IMR-90 (cell line): ENCODE results near the gene STAP1. TPM values are rescaled to one million over a fixed set of nuclear protein-coding genes. Genes with fewer than 3 reads are reported as not detected.

ENCODE experiments used
- ATAC-seq: fragments of 200-7000 bp; cut with Tn5 transposase; 2 replicates; pipeline ENCODE4 v1.9.1; 2020; ENCODE audit warnings: low read depth, mild to moderate bottlenecking, moderate library complexity
- BruUV-seq: library from RNA; stranded (reverse); fragments of 400-500 nt; replicated peaks from 2 replicates; lab custom pipeline; 2021; lab: Mats Ljungman, UMichigan
- CTCF ChIA-PET: fragments of 300-600 bp; formaldehyde crosslinking; extraction: SDS; loops from one replicate; lab custom pipeline; 2021; ENCODE audit warnings: antibody characterized with exemption; lab: Yijun Ruan, JAX
- POLR2A ChIA-PET: fragments of 300-600 bp; sonication (Branson Sonifier 250); formaldehyde crosslinking; loops from one replicate; lab custom pipeline; 2022; ENCODE audit warnings: antibody characterized with exemption; ENCODE audit not compliant: unreplicated experiment; lab: Charles Lee
- DNase-seq: peaks from one replicate; pipeline ENCODE4 v3.0.0; 2013
- H2AFZ ChIP-seq: replicated peaks from 2 replicates; pipeline ENCODE3; 2013; ENCODE audit warnings: low read length, mild to moderate bottlenecking; ENCODE audit not compliant: poor library complexity
- H2AK5ac ChIP-seq: 2 replicates; pipeline ENCODE4 v1.6.1; 2013; ENCODE audit warnings: low read depth, low read length, inconsistent platforms
- H2AK9ac ChIP-seq: replicated peaks from 2 replicates; pipeline ENCODE3; 2013; ENCODE audit warnings: mild to moderate bottlenecking, low read depth, low read length, moderate library complexity; ENCODE audit not compliant: poor library complexity
- H2BK120ac ChIP-seq: 2 replicates; pipeline ENCODE4 v1.6.1; 2013; ENCODE audit warnings: low read depth, low read length, inconsistent platforms
- H2BK15ac ChIP-seq: 3 replicates; pipeline ENCODE4 v1.6.1; 2013; ENCODE audit warnings: low read depth, low read length, inconsistent platforms
- H2BK20ac ChIP-seq: 2 replicates; pipeline ENCODE4 v1.6.1; 2013; ENCODE audit warnings: low read depth, mild to moderate bottlenecking, inconsistent platforms, low read length, moderate library complexity
- H2BK5ac ChIP-seq: 2 replicates; pipeline ENCODE4 v1.6.1; 2013; ENCODE audit warnings: mild to moderate bottlenecking, low read depth, low read length, inconsistent platforms; ENCODE audit not compliant: poor library complexity, severe bottlenecking
- H3K14ac ChIP-seq: replicated peaks from 2 replicates; pipeline ENCODE4 v1.6.1; 2013; ENCODE audit warnings: low read depth, low read length, inconsistent platforms
- H3K18ac ChIP-seq: 2 replicates; pipeline ENCODE4 v1.6.1; 2013; ENCODE audit warnings: low read depth, low read length, control low read depth
- H3K23ac ChIP-seq: 2 replicates; pipeline ENCODE4 v1.6.1; 2013; ENCODE audit warnings: low read depth, low read length, inconsistent platforms
- H3K27ac ChIP-seq: 2 replicates; pipeline ENCODE4 v1.5.1; 2013; ENCODE audit warnings: mild to moderate bottlenecking, control low read depth, low read length; ENCODE audit not compliant: insufficient read depth
- H3K27me3 ChIP-seq: 2 replicates; pipeline ENCODE4 v1.6.1; 2013; ENCODE audit warnings: low read length; ENCODE audit not compliant: control insufficient read depth, insufficient read depth
- H3K36me3 ChIP-seq: 2 replicates; pipeline ENCODE4 v1.6.1; 2013; ENCODE audit warnings: low read length, mixed read lengths; ENCODE audit not compliant: control insufficient read depth, insufficient read depth
- H3K4ac ChIP-seq: 2 replicates; pipeline ENCODE4 v1.6.1; 2013; ENCODE audit warnings: low read depth, low read length, inconsistent platforms
- H3K4me1 ChIP-seq: 2 replicates; pipeline ENCODE4 v1.6.1; 2013; ENCODE audit warnings: low read length, mixed read lengths; ENCODE audit not compliant: control insufficient read depth, insufficient read depth
- H3K4me2 ChIP-seq: 2 replicates; pipeline ENCODE4 v1.6.1; 2013; ENCODE audit warnings: low read depth, mild to moderate bottlenecking, control low read depth, low read length, moderate library complexity
- H3K4me3 ChIP-seq: 2 replicates; pipeline ENCODE4 v1.5.1; 2013; ENCODE audit warnings: low read depth, mild to moderate bottlenecking, control low read depth, low read length, moderate library complexity; ENCODE audit not compliant: insufficient read depth
- H3K56ac ChIP-seq: 2 replicates; pipeline ENCODE4 v1.6.1; 2013; ENCODE audit warnings: low read length, inconsistent platforms; ENCODE audit not compliant: insufficient read depth; ENCODE audit errors: extremely low read depth
- H3K79me1 ChIP-seq, 2 experiments: 2 replicates each; pipeline ENCODE4 v1.6.1; 2013; ENCODE audit warnings: low read length in 2 of 2, inconsistent platforms in 1 of 2, low read depth in 1 of 2
- H3K9ac ChIP-seq: 2 replicates; pipeline ENCODE4 v1.6.1; 2013; ENCODE audit warnings: low read depth, low read length, control low read depth
- H3K9me1 ChIP-seq: 2 replicates; pipeline ENCODE4 v1.6.1; 2013; ENCODE audit warnings: low read length, inconsistent platforms; ENCODE audit not compliant: insufficient read depth
- H3K9me3 ChIP-seq: 2 replicates; pipeline ENCODE4 v1.6.1; 2013; ENCODE audit warnings: low read length; ENCODE audit not compliant: control insufficient read depth, insufficient read depth
- H4K20me1 ChIP-seq: 2 replicates; pipeline ENCODE4 v1.6.1; 2013; ENCODE audit warnings: low read length, inconsistent platforms; ENCODE audit not compliant: insufficient read depth
- H4K5ac ChIP-seq: 2 replicates; pipeline ENCODE4 v1.6.1; 2013; ENCODE audit warnings: mild to moderate bottlenecking, low read depth, low read length, control low read depth
- H4K8ac ChIP-seq, 2 experiments: 2 replicates each; pipeline ENCODE4 v1.6.1; 2013; ENCODE audit warnings: low read depth in 2 of 2, low read length in 2 of 2, control low read depth in 1 of 2, inconsistent platforms in 1 of 2
- H4K91ac ChIP-seq: 2 replicates; pipeline ENCODE4 v1.6.1; 2013; ENCODE audit warnings: low read depth, low read length, inconsistent platforms; ENCODE audit not compliant: insufficient read depth
- FOS ChIP-seq: fragments of 150-350 bp; IDR thresholded peaks from 2 replicates; pipeline ENCODE4 v1.6.1; 2016; ENCODE audit warnings: low read depth, low read length
- MAFK ChIP-seq: IDR thresholded peaks from 2 replicates; pipeline ENCODE4 v1.6.1; 2012; ENCODE audit warnings: low read depth, low read length, improper control_type of control experiment
- MAZ ChIP-seq: IDR thresholded peaks from 2 replicates; pipeline ENCODE4 v1.6.1; 2012; ENCODE audit warnings: low read depth, mild to moderate bottlenecking, low read length, improper control_type of control experiment, moderate library complexity, borderline replicate concordance
- POLR2A ChIP-seq: IDR thresholded peaks from 2 replicates; pipeline ENCODE4 v1.6.1; 2012; ENCODE audit warnings: mild to moderate bottlenecking, low read depth, low read length
- RCOR1 ChIP-seq: IDR thresholded peaks from 2 replicates; pipeline ENCODE4 v1.6.1; 2012; ENCODE audit warnings: mild to moderate bottlenecking, low read length, improper control_type of control experiment; ENCODE audit not compliant: insufficient replicate concordance
- WGBS, 2 experiments: methylation state at CpG; one replicate each; pipeline versions ENCODE4 v1.1.5 to v1.1.7; 2013; ENCODE audit warnings: missing lambda C conversion rate in 2 of 2; ENCODE audit not compliant: insufficient read length in 1 of 2; ENCODE audit errors: extremely low coverage in 2 of 2; 5-methylcytosine and 5-hydroxymethylcytosine counted together
- dilution Hi-C: fragments of 300-500 bp; cut with HindIII; formaldehyde crosslinking; loops from one replicate; pipeline ENCODE4 v1.14.3; 2018; ENCODE audit warnings: low sequenced_read_pairs; ENCODE audit not compliant: unreplicated experiment
- in situ Hi-C: fragments of 300-500 bp; cut with MboI; formaldehyde crosslinking; loops from 3 replicates; pipeline ENCODE4 v1.14.3; 2019; ENCODE audit warnings: low sequenced_read_pairs, inconsistent platforms, mixed read lengths
- intact Hi-C: fragments of 100-400 bp; cut with micrococcal nuclease; formaldehyde crosslinking; loops from 2 replicates; pipeline ENCODE4 v1.10.0; 2022
- polyA plus RNA-seq, 3 experiments: library from polyadenylated mRNA; depleted of rRNA; stranded (reverse); fragments of >200 nt; gene quantifications; 2 replicates each; pipeline ENCODE4 v1.2.3, GENCODE V29; 2012; ENCODE audit warnings: low replicate concordance in 1 of 3
- total RNA-seq: library from RNA; depleted of rRNA; stranded (reverse); fragments of >200 nt; gene quantifications from 2 replicates; pipeline ENCODE4 v1.2.3, GENCODE V29; 2012
- TF ChIP-seq, protein P1 (sequence below): fragments of 150-350 bp; IDR thresholded peaks from 2 replicates; pipeline ENCODE4 v1.6.1; 2017; ENCODE audit warnings: mild to moderate bottlenecking, antibody characterized with exemption, low read length, low read depth

Gene STAP1
- total and polyA plus RNA-seq, 2 of the 4 experiments (the other 2 are of a cell fraction) = not detected

DNA sequence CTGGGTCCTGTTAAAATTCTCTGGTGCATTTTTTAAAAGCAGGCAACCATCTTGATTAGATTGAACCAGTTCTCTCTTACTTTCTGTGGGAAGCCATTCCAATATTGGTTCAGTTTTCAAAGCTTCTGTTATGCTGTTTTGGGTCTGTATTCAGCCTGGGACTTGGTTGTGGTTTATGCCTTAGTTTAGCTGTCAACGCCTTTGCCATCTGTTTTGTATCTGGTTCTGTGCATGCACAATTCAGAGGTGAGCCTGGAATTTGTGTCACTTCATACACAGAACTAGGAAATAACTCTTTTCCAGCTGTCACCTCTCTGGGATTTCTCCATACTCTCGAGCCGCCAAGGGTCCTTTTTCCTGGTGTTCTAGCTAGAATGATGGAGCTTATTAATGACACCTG is 46.2 kb downstream of the STAP1 start:
- no CpG with 5 or more reads among the region's 3 CpGs for whole genome bisulfite sequencing, 2 experiments
- no TSS peak for BruUV-seq
- no peak overlapping the region for H2BK120ac ChIP-seq
- H3K27me3 ChIP-seq = no peaks in the 10 kb centered on the region
- no peak overlapping the region for H4K8ac ChIP-seq
- H3K27ac ChIP-seq = no peak overlapping the region
- H4K5ac ChIP-seq = no peak overlapping the region
- in situ Hi-C loops (no loop called here), dilution Hi-C loops (no loop called here), intact Hi-C loops (no loop called here)
- no peak overlapping the region for H3K14ac ChIP-seq
- no peak overlapping the region for H2AFZ ChIP-seq
- H3K18ac ChIP-seq = no peak overlapping the region
- H4K91ac ChIP-seq = no peak overlapping the region
- no peaks in the 10 kb centered on the region for H3K4me1 ChIP-seq
- H3K9ac ChIP-seq = no peak overlapping the region
- H4K20me1 ChIP-seq = no peaks in the 10 kb centered on the region
- H3K9me3 ChIP-seq = no peaks in the 10 kb centered on the region
- no peak overlapping the region for H3K56ac ChIP-seq
- ChIA-PET POLR2A (no interaction called here), CTCF (interaction anchor here (0.7 kb wide), 1 partner anchor 208 kb away, joined by 3 read pairs; no protein-coding TSS in a partner anchor)
- H2BK5ac ChIP-seq = no peak overlapping the region
- H2AK5ac ChIP-seq = no peak overlapping the region
- no peak overlapping the region for H3K23ac ChIP-seq
- no peaks in the 10 kb centered on the region for H3K36me3 ChIP-seq
- H3K9me1 ChIP-seq = no peaks in the 10 kb centered on the region
- no peak for ATAC-seq
- no peak overlapping the region for H3K4me3 ChIP-seq
- no peak overlapping the region for H2BK20ac ChIP-seq
- H3K4ac ChIP-seq = no peak overlapping the region
- TF ChIP-seq FOS (no peak), RCOR1 (no peak), POLR2A (no peak), MAFK (no peak), MAZ (no peak)
- TF ChIP-seq, protein P1, sequence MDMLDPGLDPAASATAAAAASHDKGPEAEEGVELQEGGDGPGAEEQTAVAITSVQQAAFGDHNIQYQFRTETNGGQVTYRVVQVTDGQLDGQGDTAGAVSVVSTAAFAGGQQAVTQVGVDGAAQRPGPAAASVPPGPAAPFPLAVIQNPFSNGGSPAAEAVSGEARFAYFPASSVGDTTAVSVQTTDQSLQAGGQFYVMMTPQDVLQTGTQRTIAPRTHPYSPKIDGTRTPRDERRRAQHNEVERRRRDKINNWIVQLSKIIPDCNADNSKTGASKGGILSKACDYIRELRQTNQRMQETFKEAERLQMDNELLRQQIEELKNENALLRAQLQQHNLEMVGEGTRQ = no peak
- H3K79me1 ChIP-seq = no peaks in the 10 kb centered on the region
- no peak overlapping the region for H2AK9ac ChIP-seq
- no peak for DNase-seq
- H3K4me2 ChIP-seq = no peak overlapping the region
- no peak overlapping the region for H2BK15ac ChIP-seq
